HUES64 (cell line): ENCODE results near the gene PANX3.
"Not testable (repeated sequence)": the region's sequence is repeated elsewhere in the genome, so short reads cannot be mapped to it uniquely, and the experiment has no call there.

Experiments used
- H3K27ac ChIP-seq: 2 replicates; pipeline ENCODE4 v1.7.0; 2013; ENCODE audit warnings: low read depth, low read length, inconsistent platforms
- H3K27me3 ChIP-seq: 2 replicates; pipeline ENCODE4 v1.6.1; 2013; ENCODE audit warnings: mild to moderate bottlenecking, low read length; ENCODE audit not compliant: insufficient read depth
- H3K36me3 ChIP-seq: 2 replicates; pipeline ENCODE4 v1.6.1; 2013; ENCODE audit warnings: mild to moderate bottlenecking, low read length; ENCODE audit not compliant: insufficient read depth
- H3K4me1 ChIP-seq: 2 replicates; pipeline ENCODE4 v1.6.1; 2013; ENCODE audit warnings: mild to moderate bottlenecking, low read length, moderate library complexity; ENCODE audit not compliant: insufficient read depth
- H3K4me3 ChIP-seq: 2 replicates; pipeline ENCODE4 v1.5.1; 2013; ENCODE audit warnings: mild to moderate bottlenecking, low read length, moderate library complexity
- H3K9ac ChIP-seq: 2 replicates; pipeline ENCODE4 v1.6.1; 2013; ENCODE audit warnings: mild to moderate bottlenecking, low read depth, low read length
- H3K9me3 ChIP-seq: 2 replicates; pipeline ENCODE4 v1.6.1; 2013; ENCODE audit warnings: low read depth, low read length; ENCODE audit not compliant: insufficient read depth
- WGBS: fragments of 150-250, 120-280 bp; methylation state at CpG from one replicate; pipeline ENCODE4 v1.1.7; 2013; ENCODE audit warnings: missing lambda C conversion rate; 5-methylcytosine and 5-hydroxymethylcytosine counted together

The PANX3 gene

DNA sequence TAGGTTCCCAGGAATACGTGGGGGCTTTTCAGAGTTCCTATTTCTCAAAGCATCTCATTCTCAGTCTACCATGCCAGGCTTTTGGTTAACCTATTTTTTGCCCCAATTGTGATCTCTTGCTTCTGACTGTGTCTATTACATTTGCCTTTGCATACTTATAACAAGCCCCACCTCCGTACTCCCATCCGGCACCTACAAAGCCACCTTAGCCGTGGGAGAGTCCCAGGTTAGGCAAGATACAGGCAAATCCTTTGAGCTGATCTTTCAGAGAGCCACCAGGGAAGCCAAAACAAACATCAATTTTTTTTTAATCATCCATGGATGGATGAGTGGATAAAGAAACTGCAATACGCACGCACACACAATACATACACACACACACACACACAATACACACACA lies 18.6 kb upstream of the PANX3 start:
- H3K4me3 ChIP-seq, result no peak overlapping the region
- no peaks in the 10 kb centered on the region for H3K9me3 ChIP-seq
- WGBS, result 94% methylated on average over 4 of the region's 6 CpGs
- no peaks in the 10 kb centered on the region for H3K4me1 ChIP-seq
- no peaks in the 10 kb centered on the region for H3K36me3 ChIP-seq
- H3K27ac ChIP-seq, result no peak overlapping the region
- H3K27me3 ChIP-seq, result no peaks in the 10 kb centered on the region
- no peak overlapping the region for H3K9ac ChIP-seq

DNA sequence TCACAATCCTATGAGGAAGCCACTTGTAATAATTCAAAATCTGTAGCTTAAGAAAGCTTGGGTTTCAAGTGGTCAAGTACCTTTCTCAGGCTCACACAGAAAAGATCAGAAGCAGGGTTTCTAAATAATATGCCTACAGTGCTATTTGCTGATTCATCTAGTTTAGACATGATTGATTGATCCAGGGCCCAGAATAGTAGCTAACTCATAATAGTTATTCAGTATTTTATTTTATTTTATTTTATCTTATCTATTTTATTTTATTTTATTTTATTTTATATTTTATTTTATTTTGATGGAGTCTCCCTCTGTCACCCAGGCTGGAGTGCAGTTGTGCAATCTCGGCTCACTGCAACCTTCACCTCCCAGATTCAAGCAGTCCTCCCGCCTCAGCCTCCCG lies 15.9 kb upstream of the PANX3 start:
- no peaks in the 10 kb centered on the region for H3K36me3 ChIP-seq
- no peak overlapping the region for H3K4me3 ChIP-seq
- no peak overlapping the region for H3K9ac ChIP-seq
- no peak overlapping the region for H3K27ac ChIP-seq
- H3K9me3 ChIP-seq, result no peaks in the 10 kb centered on the region
- no peaks in the 10 kb centered on the region for H3K27me3 ChIP-seq
- 91% methylated on average over 3 of the region's 3 CpGs for WGBS
- H3K4me1 ChIP-seq, result no peaks in the 10 kb centered on the region

DNA sequence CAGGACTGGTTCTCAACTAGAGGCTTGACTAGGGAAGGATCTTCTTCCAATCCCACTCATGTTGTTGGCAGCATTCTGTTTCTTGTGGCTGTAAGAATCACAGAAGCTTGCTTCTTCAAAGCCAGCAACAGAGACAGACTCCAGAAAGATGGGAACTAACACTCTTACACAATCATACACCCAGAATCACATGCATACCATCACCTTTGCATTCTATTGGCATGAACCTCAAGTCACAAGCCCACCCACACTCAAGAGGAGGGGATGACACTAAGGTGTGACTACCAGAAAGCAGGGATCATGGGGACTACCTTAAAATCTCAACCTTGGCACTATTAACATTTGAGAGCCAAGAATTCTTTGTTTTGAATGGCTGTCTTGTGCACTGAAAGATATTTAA lies 13.6 kb upstream of the PANX3 start:
- H3K27me3 ChIP-seq, result no peaks in the 10 kb centered on the region
- H3K9me3 ChIP-seq, result no peaks in the 10 kb centered on the region
- no peak overlapping the region for H3K4me3 ChIP-seq
- H3K27ac ChIP-seq, result no peak overlapping the region
- H3K4me1 ChIP-seq, result peaks cover 10% of the 10 kb centered on the region; the same call in 1 of the 2 replicates
- no peak overlapping the region for H3K9ac ChIP-seq
- H3K36me3 ChIP-seq, result no peaks in the 10 kb centered on the region

DNA sequence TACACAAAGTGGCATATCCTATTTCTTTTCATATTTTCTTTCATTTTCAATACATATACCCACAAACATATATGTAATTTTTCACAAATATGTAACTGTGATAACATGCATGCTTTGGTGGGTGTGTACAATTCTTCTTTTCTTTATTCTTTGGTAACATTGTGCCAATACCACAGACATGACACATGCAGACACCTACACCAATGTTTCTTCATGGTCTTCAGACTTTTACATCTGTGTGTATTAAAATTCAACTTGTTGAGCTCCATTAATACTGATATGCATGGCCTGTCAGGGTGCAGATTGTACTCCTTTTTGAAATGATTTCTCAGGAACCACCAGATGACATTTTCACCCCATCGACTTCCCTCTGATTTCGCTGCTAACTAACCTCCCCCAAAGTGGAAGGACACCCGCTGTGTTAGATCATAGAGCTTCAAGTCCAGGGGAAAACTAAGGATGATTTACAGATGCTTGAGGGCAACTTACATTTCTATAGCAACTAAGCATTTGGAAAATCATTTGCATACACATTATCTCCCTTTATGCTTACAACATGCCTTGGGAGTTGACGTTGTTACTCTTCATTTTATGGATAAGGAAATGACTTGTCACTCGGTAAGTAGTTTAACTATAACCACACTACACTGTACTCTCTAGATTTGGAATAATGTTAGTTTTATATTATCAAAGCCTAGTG lies 10.5 kb upstream of the PANX3 start:
- 40% methylated on average over 3 of the region's 5 CpGs for WGBS

DNA sequence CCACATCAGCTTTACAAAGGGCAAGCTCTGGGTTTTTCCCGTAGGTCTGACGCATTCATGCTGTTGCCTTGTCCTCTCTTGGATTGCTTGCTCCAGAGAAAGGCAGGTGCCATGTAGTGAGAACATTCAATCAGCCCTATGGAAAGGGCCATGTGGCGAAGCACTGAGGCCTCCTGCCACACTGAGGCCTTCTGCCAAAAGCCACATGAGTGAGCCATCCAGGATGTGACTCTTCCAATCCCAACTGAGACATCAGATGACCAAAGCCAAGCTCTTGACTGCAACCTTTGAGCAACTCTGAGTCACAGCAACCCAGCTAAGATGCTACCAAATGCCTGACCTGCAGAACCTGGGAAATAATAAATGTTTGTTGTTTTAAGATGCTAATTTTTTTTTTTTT lies 9.0 kb upstream of the PANX3 start:
- H3K4me1 ChIP-seq, result peaks cover 10% of the 10 kb centered on the region; the same call in 1 of the 2 replicates
- H3K4me3 ChIP-seq, result no peak overlapping the region
- WGBS, result 87% methylated on average over 3 of the region's 3 CpGs
- no peaks in the 10 kb centered on the region for H3K9me3 ChIP-seq
- H3K27ac ChIP-seq, result no peak overlapping the region
- H3K9ac ChIP-seq, result no peak overlapping the region
- H3K36me3 ChIP-seq, result no peaks in the 10 kb centered on the region
- no peaks in the 10 kb centered on the region for H3K27me3 ChIP-seq

More for the DNA sequence above, 10.5 kb upstream of the PANX3 start:
- Histone ChIP-seq H3K9ac (no peak overlapping the region), H3K27ac (no peak overlapping the region), H3K36me3 (no peaks in the 10 kb centered on the region), H3K27me3 (no peaks in the 10 kb centered on the region), H3K4me3 (no peak overlapping the region), H3K4me1 (peaks cover 10% of the 10 kb centered on the region; the same call in 1 of the 2 replicates), H3K9me3 (no peaks in the 10 kb centered on the region)

DNA sequence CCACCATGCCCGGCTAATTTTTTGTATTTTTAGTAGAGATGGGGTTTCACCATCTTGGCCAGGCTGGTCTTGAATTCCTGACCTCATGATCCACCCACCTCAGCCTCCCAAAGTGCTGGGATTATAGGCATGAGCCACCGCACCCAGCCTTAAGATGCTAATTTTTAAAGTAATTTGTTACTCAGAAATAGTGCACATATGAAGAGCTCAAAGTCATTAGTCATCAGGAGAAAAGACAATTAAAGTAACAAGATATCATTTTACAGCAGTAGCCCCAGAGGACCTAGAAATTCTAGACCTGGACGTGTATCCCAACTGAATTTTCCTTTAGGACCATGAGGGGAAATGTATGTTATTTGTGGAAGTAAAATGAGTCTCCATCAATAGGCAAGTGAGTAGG lies 8.5 kb upstream of the PANX3 start:
- not testable (repeated sequence) for H3K9ac ChIP-seq, H3K36me3 ChIP-seq, H3K27ac ChIP-seq, H3K4me3 ChIP-seq, H3K27me3 ChIP-seq, H3K9me3 ChIP-seq
- peaks cover 10% of the 10 kb centered on the region; the same call in 1 of the 2 replicates for H3K4me1 ChIP-seq
- 89% methylated on average over 1 of the region's 3 CpGs for WGBS

DNA sequence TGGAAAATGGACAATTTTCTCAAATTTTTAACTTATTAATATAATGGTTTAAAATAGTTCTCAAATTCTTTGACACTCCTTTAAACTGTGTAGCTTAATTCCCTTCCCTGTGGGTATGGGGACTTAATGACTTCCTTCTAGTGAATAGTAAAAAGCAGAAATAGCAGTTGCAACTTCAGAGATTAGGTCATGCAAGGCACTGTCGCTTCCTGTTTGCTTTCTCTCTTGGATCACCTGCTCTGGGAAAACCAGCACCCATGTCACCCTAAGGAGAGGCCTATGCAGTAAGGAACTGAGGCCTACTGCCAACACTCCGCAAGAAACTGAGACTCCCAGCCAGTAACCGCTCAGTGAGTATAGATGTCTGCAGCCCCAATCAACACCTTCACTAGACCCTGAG lies 5.5 kb upstream of the PANX3 start:
- Histone ChIP-seq H3K9ac (no peak overlapping the region), H3K27ac (no peak overlapping the region), H3K4me1 (peaks cover 8% of the 10 kb centered on the region; the same call in 1 of the 2 replicates), H3K27me3 (no peaks in the 10 kb centered on the region), H3K9me3 (no peaks in the 10 kb centered on the region), H3K4me3 (no peak overlapping the region), H3K36me3 (no peaks in the 10 kb centered on the region)
- WGBS, result 98% methylated on average over 3 of the region's 3 CpGs

DNA sequence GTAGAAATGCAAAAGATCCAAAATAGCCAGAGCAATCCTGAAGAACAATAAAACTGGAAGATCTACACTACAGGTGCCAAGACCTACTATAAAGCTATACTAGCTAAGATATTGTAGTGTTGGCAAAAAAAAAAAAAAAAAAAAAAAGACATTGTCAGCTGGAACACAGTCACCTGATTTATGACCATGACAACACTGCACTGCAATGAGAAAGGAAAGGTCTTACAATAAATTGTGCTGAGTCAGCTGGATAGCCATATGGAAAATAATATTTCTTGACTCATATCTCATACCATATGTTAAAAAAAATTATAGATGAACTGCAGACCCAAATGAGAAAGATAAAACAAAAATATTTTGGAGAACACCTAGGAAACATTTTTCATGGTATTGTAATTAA lies 3.1 kb upstream of the PANX3 start:
- no peaks in the 10 kb centered on the region for H3K4me1 ChIP-seq
- no peaks in the 10 kb centered on the region for H3K27me3 ChIP-seq
- H3K9me3 ChIP-seq, result no peaks in the 10 kb centered on the region
- H3K27ac ChIP-seq, result no peak overlapping the region
- no peak overlapping the region for H3K4me3 ChIP-seq
- H3K36me3 ChIP-seq, result no peaks in the 10 kb centered on the region
- no peak overlapping the region for H3K9ac ChIP-seq

DNA sequence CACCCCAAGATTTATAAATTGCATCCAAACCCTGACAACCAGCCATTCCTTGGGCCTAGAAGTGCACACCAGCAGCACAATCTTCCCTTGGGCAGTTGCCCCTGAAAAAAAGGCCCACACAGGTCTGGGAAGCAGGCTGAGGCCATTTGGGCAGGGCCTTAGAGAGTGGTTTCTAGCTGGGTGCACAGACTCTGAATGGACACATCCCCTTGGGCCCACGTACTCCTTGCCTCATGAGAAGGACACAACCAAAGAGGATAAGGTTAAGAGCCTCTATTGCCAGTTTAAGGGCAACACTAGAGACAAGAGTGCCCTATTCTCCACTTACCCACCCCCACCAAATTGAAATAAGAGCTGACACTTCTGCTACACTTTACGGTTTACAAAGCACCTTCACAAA lies 933 bp upstream of the PANX3 start:
- 95% methylated on average over 2 of the region's 2 CpGs for WGBS
- H3K4me3 ChIP-seq, result no peak overlapping the region
- H3K27ac ChIP-seq, result no peak overlapping the region
- H3K9me3 ChIP-seq, result no peaks in the 10 kb centered on the region
- H3K9ac ChIP-seq, result no peak overlapping the region
- no peaks in the 10 kb centered on the region for H3K4me1 ChIP-seq
- no peaks in the 10 kb centered on the region for H3K27me3 ChIP-seq
- no peaks in the 10 kb centered on the region for H3K36me3 ChIP-seq

DNA sequence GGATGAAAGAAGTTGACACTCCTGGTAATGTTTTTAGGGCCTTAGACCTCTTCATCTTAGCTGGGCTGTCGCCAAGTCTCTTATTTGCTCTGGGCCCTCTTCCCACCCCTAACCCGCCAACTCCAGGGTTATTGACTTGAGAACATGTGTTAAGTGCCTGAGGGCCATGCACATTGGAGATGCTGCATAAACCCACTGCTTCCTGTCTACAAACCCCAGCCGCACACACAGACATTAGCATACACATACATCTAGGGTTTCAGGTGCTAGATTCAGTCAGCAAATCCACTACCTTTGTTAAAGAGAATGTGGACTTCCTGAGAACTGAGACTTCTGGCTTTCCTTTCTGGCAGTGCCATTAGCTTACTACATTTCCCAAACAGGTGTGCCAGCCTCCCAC lies 817 bp downstream of the PANX3 start:
- no peak overlapping the region for H3K4me3 ChIP-seq
- H3K27ac ChIP-seq, result no peak overlapping the region
- H3K36me3 ChIP-seq, result no peaks in the 10 kb centered on the region
- 93% methylated on average over 3 of the region's 3 CpGs for WGBS
- H3K27me3 ChIP-seq, result no peaks in the 10 kb centered on the region
- H3K4me1 ChIP-seq, result no peaks in the 10 kb centered on the region
- no peaks in the 10 kb centered on the region for H3K9me3 ChIP-seq
- no peak overlapping the region for H3K9ac ChIP-seq

DNA sequence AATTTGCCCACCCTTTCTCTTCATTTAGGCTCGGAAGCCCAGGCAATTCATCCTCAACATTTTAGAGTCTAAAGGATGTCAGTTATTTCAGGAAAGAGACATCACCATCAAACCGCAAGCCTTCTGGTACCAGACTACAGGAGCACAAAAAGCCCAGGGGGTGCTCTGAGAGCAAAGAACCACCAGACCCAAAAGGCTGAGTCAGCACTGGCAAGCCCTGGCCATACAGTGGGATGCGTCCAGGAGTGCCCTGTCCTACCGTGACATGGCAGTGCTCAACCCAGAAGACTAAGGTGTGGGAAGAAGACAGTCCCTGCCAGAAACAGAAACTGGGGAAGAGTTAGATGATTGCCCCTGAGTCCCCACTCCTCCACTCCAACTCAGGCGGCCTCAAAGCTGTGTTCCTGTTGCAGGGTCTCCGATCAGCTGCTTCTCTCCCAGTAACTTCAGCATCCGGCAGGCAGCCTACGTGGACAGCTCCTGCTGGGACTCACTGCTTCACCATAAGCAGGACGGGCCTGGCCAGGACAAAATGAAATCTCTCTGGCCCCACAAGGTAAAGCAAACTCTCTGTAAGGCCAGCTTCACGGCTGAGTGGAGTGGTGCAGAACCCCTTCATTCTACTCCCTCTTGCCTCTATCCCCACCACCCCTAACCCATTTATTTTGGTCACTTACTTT lies 1.5 kb downstream of the PANX3 start:
- H3K36me3 ChIP-seq, result no peaks in the 10 kb centered on the region
- H3K27me3 ChIP-seq, result no peaks in the 10 kb centered on the region
- H3K4me1 ChIP-seq, result no peaks in the 10 kb centered on the region
- no peak overlapping the region for H3K4me3 ChIP-seq
- WGBS, result 83% methylated on average over 10 of the region's 10 CpGs
- no peak overlapping the region for H3K27ac ChIP-seq
- no peak overlapping the region for H3K9ac ChIP-seq
- H3K9me3 ChIP-seq, result no peaks in the 10 kb centered on the region
